Gastrocnemius medialis (tissue), 4 donors: ENCODE results near the gene PXK. TPM values are rescaled to one million over a fixed set of nuclear protein-coding genes. Genes with fewer than 3 reads are reported as not detected.
A peak's percentile ranks its signal among the peaks of the same experiment; 100 is the strongest.
"Not testable (repeated sequence)": the region's sequence is repeated elsewhere in the genome, so short reads cannot be mapped to it uniquely, and the experiment has no call there.

ENCODE experiments used
- ATAC-seq, 2 donors: fragments of 150-250 bp; one replicate each; pipeline ENCODE4 v1.9.1; 2016
- DNase-seq, 2 donors: peaks; one replicate each; pipeline ENCODE4 v3.0.0-alpha.2; 2019
- H3K27ac ChIP-seq, 4 donors: fragments of 200-600 bp; sonication (generic); 1 replicate in 1 of 4; 2 replicates in 3 of 4; pipeline ENCODE4 v1.5.1; 2016 to 2018; ENCODE audit warnings: mild to moderate bottlenecking in 2 of 4, moderate library complexity in 1 of 4
- H3K27me3 ChIP-seq, 3 donors: fragments of 200-600 bp; sonication (generic) in 2 of 3; 1 replicate in 1 of 3; 2 replicates in 2 of 3; pipeline versions ENCODE4 v1.5.1 to v1.6.0; 2016 to 2019; ENCODE audit warnings: mild to moderate bottlenecking in 1 of 3, moderate library complexity in 1 of 3
- H3K36me3 ChIP-seq, 2 donors: fragments of 200-600 bp; sonication (generic) in 1 of 2; one replicate each; pipeline ENCODE4 v1.5.1; 2017 to 2018
- H3K4me1 ChIP-seq, 2 donors: fragments of 200-600 bp; sonication (generic) in 1 of 2; one replicate each; pipeline ENCODE4 v1.5.1; 2016 to 2017; ENCODE audit warnings: mild to moderate bottlenecking in 2 of 2
- H3K4me3 ChIP-seq, 4 donors: fragments of 200-600 bp; sonication (generic) in 3 of 4; 1 replicate in 1 of 4; 2 replicates in 3 of 4; pipeline ENCODE4 v1.5.1; 2016 to 2019; ENCODE audit warnings: mild to moderate bottlenecking in 2 of 4
- H3K9me3 ChIP-seq, 3 donors: fragments of 200-600 bp; sonication (generic) in 2 of 3; 1 replicate in 1 of 3; 2 replicates in 2 of 3; pipeline ENCODE4 v1.5.1; 2016 to 2019
- POLR2A ChIP-seq, 2 donors: fragments of 450-650 bp; IDR thresholded peaks; one replicate each; pipeline ENCODE4 v1.6.1; 2017; ENCODE audit warnings: antibody characterized with exemption in 2 of 2, mild to moderate bottlenecking in 2 of 2, moderate library complexity in 2 of 2
- in situ Hi-C, 4 donors: fragments of 200-750 bp; cut with MboI; loops; one replicate each; pipeline versions ENCODE4 v1.15.0 to v1.8.0; 2017; ENCODE audit warnings: low sequenced_read_pairs in 4 of 4
- intact Hi-C: fragments of 100-400 bp; cut with DNase I; formaldehyde crosslinking; loops from one replicate; pipeline ENCODE4 v1.15.1; 2023; ENCODE audit warnings: low total_unique reads
- total RNA-seq, 4 donors: library from RNA; depleted of rRNA; stranded (reverse); fragments of >200 nt; gene quantifications; one replicate each; pipeline versions ENCODE4 v1.1.0 to v1.2.3, GENCODE V29; 2016
- TF ChIP-seq, protein P1 (sequence below), 5 experiments: fragments of 450-650 bp in 3 of 5; fragments of 200-600 bp in 2 of 5; sonication (generic) in 2 of 5; IDR thresholded peaks in 4 of 5; conservative IDR thresholded peaks in 1 of 5; 1 replicate in 4 of 5; 2 replicates in 1 of 5; pipeline ENCODE4 v1.5.1; 2016 to 2019; ENCODE audit warnings: antibody characterized with exemption in 5 of 5, mild to moderate bottlenecking in 3 of 5, moderate library complexity in 3 of 5

PXK gene
- 10 to 100 TPM; 21.6 to 33.6 (median 24.4) TPM for total RNA-seq

DNA sequence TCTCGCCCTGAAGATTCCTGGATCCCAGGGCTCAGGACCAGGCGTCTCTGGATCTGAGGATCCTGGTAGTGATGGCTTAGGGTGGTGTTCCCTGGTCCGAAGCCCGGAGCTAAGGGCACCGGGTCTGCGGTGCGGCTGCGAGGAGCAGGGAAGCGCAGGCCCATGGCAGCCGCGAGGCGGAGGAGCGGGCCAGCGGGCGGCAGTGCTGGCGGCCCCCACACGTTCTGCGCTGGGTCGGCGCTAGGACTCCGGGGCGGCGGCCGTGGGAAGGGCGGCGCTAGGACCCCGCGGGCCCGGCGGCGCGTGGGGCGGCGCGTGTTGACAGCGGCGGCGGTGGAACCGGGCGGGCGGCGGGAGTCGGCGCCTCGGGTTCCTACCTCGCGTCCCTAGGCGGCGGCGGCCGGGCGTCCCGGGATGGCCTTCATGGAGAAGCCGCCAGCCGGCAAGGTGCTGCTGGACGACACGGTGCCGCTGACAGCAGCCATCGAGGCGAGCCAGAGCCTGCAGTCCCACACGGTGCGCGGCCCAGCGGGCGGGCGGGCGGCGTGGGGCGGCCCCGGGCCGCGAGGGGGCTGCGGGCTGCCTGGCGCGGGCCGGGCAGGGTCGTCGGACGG, at the start of gene PXK:
Gene PXK, plus strand, starts transcription at position 318 of the 614 bp plus-strand sequence. Its CDS starts 97 bp downstream, at position 415.
- in situ Hi-C loops: loop anchor here in 2 of 4 donors (5.0 to 10.0 kb wide), 2 partner anchors 160 to 162 kb away; partner anchors contain the start of gene KCTD6 (in 2 of the 2)
- H3K4me1 ChIP-seq: peaks cover 27 to 30% of the 10 kb centered on the region in 2 donors

DNA sequence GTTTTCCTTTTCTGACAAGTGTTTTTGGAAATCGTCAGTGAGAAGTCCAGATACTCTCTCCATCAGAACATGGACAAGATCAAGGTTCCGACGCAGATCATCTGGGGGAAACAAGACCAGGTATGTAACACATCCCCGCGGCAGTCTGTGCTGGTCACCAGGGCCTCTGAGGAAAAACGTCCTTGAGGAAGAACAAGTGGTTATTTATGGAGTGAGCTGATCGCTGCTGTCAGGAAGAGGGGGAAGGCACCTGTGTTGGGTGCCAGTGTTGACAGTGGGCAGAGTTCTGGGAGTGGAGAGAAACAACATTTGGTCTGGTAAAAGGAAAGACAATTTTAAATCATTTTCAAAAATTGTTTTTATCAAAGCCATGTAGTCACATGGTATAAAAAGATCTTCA, 47.4 kb upstream of the PXK start:
- H3K36me3 ChIP-seq: peaks cover 0 to 4% of the 10 kb centered on the region in 2 donors
- H3K27ac ChIP-seq: no peak overlapping the region
- no peak for DNase-seq
- ATAC-seq: no peak
- intact Hi-C loops (no loop called here), in situ Hi-C loops (no loop called here)
- no peaks in the 10 kb centered on the region for H3K9me3 ChIP-seq
- no peak overlapping the region for H3K4me3 ChIP-seq
- TF ChIP-seq, protein P1, sequence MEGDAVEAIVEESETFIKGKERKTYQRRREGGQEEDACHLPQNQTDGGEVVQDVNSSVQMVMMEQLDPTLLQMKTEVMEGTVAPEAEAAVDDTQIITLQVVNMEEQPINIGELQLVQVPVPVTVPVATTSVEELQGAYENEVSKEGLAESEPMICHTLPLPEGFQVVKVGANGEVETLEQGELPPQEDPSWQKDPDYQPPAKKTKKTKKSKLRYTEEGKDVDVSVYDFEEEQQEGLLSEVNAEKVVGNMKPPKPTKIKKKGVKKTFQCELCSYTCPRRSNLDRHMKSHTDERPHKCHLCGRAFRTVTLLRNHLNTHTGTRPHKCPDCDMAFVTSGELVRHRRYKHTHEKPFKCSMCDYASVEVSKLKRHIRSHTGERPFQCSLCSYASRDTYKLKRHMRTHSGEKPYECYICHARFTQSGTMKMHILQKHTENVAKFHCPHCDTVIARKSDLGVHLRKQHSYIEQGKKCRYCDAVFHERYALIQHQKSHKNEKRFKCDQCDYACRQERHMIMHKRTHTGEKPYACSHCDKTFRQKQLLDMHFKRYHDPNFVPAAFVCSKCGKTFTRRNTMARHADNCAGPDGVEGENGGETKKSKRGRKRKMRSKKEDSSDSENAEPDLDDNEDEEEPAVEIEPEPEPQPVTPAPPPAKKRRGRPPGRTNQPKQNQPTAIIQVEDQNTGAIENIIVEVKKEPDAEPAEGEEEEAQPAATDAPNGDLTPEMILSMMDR (IDR thresholded peaks at IDR 0.05 in 4 of 5, conservative IDR thresholded peaks at IDR 0.05 in 1 of 5): no peak
- TF ChIP-seq POLR2A (IDR thresholded peaks at IDR 0.05): no peak
- H3K4me1 ChIP-seq: peaks cover 0 to 9% of the 10 kb centered on the region in 2 donors
- no peaks in the 10 kb centered on the region for H3K27me3 ChIP-seq

More for the DNA sequence above, at the start of gene PXK:
- ATAC-seq (peak; percentile 84 to 87), DNase-seq (peak; percentile 55 to 74)
- TF ChIP-seq, protein P1 (IDR thresholded peaks at IDR 0.05 in 4 of 5, conservative IDR thresholded peaks at IDR 0.05 in 1 of 5): peak in 3 of 5 experiments; percentile 25 to 54 (median 48)
- TF ChIP-seq POLR2A (IDR thresholded peaks at IDR 0.05): peak; percentile 62 to 69
- H3K36me3 ChIP-seq: no peaks in the 10 kb centered on the region
- peak within 1 kb of the TSS; percentile 72 to 78 (median 76) for H3K27ac ChIP-seq
- no peaks in the 10 kb centered on the region for H3K27me3 ChIP-seq
- H3K9me3 ChIP-seq: no peaks in the 10 kb centered on the region
- intact Hi-C loops: loop anchor here (1.0 to 5.0 kb wide), 4 partner anchors 26 to 200 kb away; partner anchors contain the start of genes HTD2, KCTD6 and RPP14
- H3K4me3 ChIP-seq: peak within 1 kb of the TSS; percentile 84 to 92 (median 85)

DNA sequence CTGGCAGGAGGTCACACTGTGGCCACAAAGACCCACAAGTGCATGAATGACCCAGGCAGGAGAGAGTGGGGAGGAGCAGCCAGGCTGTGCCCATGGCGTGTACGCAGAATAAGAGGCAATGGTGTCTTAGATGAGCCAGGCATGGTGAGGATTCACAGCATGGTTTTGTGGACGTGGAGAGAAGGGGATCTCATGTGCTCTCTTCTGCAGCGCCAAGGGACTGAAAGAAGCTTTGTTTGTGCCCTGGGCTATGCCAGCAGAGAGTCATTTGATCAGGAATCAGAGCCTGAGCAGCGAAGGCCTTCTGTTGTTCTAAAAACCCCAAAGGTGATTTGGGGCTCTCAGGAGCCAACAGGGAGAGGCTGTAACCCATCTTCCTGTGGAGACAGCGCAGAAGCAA, 45.3 kb upstream of the PXK start:
- ATAC-seq (peak; percentile 24 to 50), DNase-seq (no peak)
- peaks cover 0 to 4% of the 10 kb centered on the region in 2 donors for H3K36me3 ChIP-seq
- peak overlapping the region in 2 of 4 donors; percentile 22 to 50 for H3K27ac ChIP-seq
- H3K4me1 ChIP-seq: peaks cover 0 to 9% of the 10 kb centered on the region in 2 donors
- in situ Hi-C loops (no loop called here), intact Hi-C loops (no loop called here)
- no peaks in the 10 kb centered on the region for H3K9me3 ChIP-seq
- TF ChIP-seq POLR2A (IDR thresholded peaks at IDR 0.05): no peak
- TF ChIP-seq, protein P1 (IDR thresholded peaks at IDR 0.05 in 4 of 5, conservative IDR thresholded peaks at IDR 0.05 in 1 of 5): no peak
- no peak overlapping the region for H3K4me3 ChIP-seq
- H3K27me3 ChIP-seq: no peaks in the 10 kb centered on the region

DNA sequence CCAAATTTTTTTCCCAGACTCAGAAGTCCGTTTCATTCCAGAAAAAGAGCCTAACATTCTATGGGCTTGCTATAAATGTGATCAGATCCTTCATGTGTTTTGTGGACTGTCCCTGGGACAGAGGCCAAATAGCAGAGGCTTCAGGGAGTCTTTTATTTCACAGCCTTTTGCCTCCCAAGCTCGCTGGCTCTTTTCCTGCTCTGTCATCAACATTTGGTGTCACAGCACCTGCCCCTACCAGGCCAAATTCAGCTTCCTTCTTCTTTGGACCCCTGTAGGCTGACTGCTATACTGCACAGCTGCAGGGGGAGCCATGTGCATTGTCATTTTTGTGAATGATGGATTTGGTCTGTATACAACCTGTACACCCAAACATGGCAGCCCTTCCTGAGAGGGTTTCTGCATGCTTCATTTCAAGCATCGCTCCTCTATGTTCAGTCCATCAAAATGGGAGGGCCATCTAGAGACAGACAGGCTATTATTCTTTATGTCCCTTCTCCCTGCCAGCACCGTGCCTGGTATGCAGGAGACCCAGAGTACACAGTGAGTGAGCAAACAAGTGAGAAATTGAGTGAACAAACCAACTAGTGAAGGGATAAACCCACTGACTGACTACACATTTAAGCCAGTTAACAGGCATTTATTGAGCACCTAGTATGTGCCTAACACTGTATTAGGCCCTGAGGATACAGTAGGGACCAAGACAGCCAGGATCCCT, 44.5 kb upstream of the PXK start:
- peak; percentile 24 to 36 for DNase-seq
- TF ChIP-seq POLR2A (IDR thresholded peaks at IDR 0.05): no peak
- TF ChIP-seq, protein P1 (IDR thresholded peaks at IDR 0.05 in 4 of 5, conservative IDR thresholded peaks at IDR 0.05 in 1 of 5): no peak
- peaks cover 0 to 4% of the 10 kb centered on the region in 2 donors for H3K36me3 ChIP-seq
- intact Hi-C loops: no loop called here
- H3K4me1 ChIP-seq: peaks cover 0 to 9% of the 10 kb centered on the region in 2 donors
- no peaks in the 10 kb centered on the region for H3K27me3 ChIP-seq
- H3K27ac ChIP-seq: peak overlapping the region in 2 of 4 donors; percentile 22 to 50
- ATAC-seq: peak; percentile 65 to 82
- no peaks in the 10 kb centered on the region for H3K9me3 ChIP-seq
- in situ Hi-C loops: no loop called here
- H3K4me3 ChIP-seq: no peak overlapping the region

DNA sequence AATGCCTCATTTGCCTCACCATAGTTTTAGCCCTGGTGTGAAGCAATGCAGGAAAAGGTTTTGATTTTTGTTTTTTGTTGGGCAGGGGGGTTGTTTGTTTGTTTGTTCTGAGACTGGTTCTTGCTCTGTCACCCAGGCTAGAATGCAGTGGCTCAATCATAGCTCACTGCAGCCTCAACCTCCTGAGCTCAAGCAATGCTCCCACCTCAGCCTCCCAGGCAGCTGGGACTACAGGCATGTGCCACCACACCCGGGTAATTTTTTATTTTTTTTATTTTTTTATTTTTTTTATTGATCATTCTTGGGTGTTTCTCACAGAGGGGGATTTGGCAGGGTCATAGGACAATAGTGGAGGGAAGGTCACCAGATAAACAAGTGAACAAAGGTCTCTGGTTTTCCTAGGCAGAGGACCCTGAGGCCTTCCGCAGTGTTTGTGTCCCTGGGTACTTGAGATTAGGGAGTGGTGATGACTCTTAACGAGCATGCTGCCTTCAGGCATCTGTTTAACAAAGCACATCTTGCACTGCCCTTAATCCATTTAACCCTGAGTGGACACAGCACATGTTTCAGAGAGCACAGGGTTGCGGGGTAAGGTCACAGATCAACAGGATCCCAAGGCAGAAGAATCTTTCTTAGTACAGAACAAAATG, 43.6 kb upstream of the PXK start:
- H3K27me3 ChIP-seq, H3K27ac ChIP-seq, DNase-seq, H3K36me3 ChIP-seq, ATAC-seq, H3K4me3 ChIP-seq, H3K4me1 ChIP-seq, H3K9me3 ChIP-seq, in situ Hi-C loops, intact Hi-C loops: not testable (repeated sequence)

DNA sequence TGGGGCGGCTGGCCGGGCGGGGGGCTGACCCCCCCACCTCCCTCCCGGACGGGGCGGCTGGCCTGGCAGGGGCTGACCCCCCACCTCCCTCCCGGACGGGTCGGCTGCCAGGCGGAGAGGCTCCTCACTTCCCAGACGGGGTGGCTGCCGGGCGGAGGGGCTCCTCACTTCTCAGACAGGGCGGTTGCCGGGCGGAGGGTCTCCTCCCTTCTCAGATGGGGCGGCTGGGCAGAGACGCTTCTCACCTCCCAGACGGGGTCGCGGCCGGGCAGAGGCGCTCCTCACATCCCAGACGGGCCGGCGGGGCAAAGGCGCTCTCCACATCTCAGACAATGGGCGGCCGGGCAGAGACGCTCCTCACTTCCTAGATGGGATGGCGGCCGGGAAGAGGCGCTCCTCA, 42.2 kb upstream of the PXK start:
- H3K36me3 ChIP-seq, intact Hi-C loops, DNase-seq, H3K27me3 ChIP-seq, H3K4me1 ChIP-seq, H3K9me3 ChIP-seq, ATAC-seq, H3K4me3 ChIP-seq, H3K27ac ChIP-seq: not testable (repeated sequence)
- in situ Hi-C loops: loop anchor here in 1 of 4 donors (10.0 kb wide), 1 partner anchor 106 kb away; no protein-coding TSS in a partner anchor
